SU-DHL-6 (cell line): ENCODE measurements around the gene RIMBP2.

Source experiments
- H2AFZ ChIP-seq: fragments of 200-600 bp; sonication (generic); 2 replicates; pipeline ENCODE4 v1.6.1; 2014; ENCODE audit warnings: low read depth, mild to moderate bottlenecking, moderate library complexity, mixed read lengths, antibody characterized with exemption, low read length; ENCODE audit not compliant: severe bottlenecking
- H3F3A ChIP-seq: fragments of 200-600 bp; shearing (Covaris generic); 2 replicates; pipeline ENCODE4 v1.6.0; 2016; ENCODE audit warnings: antibody characterized with exemption, mild to moderate bottlenecking; ENCODE audit not compliant: insufficient read depth
- H3K27ac ChIP-seq: fragments of 200-600 bp; sonication (generic); 2 replicates; pipeline ENCODE4 v1.5.1; 2016; ENCODE audit warnings: low read depth, mild to moderate bottlenecking, low read length, moderate library complexity, mixed read lengths
- H3K27me3 ChIP-seq: fragments of 200-600 bp; sonication (generic), shearing (Covaris generic); 2 replicates; pipeline ENCODE4 v1.6.0; 2014; ENCODE audit warnings: mild to moderate bottlenecking, low read length
- H3K36me3 ChIP-seq: fragments of 200-600 bp; sonication (generic); 2 replicates; pipeline ENCODE4 v1.6.1; 2014; ENCODE audit warnings: mild to moderate bottlenecking, low read length, mixed read lengths
- H3K4me2 ChIP-seq: fragments of 300-600, 200-600 bp; shearing (Covaris generic), sonication (generic); 2 replicates; pipeline ENCODE4 v1.6.0; 2014; ENCODE audit warnings: low read length, low read depth, mild to moderate bottlenecking; ENCODE audit not compliant: poor library complexity, severe bottlenecking
- H3K4me3 ChIP-seq: fragments of 200-600 bp; sonication (generic); 2 replicates; pipeline ENCODE4 v1.5.1; 2014; ENCODE audit warnings: antibody characterized with exemption, low read length, mild to moderate bottlenecking, mixed read lengths; ENCODE audit not compliant: insufficient read depth, poor library complexity, severe bottlenecking
- H3K79me2 ChIP-seq: fragments of 200-600 bp; sonication (generic); 2 replicates; pipeline ENCODE4 v1.6.1; 2014; ENCODE audit warnings: mild to moderate bottlenecking, low read length, moderate library complexity; ENCODE audit not compliant: insufficient read depth
- H3K9ac ChIP-seq: fragments of 200-600 bp; sonication (generic); 2 replicates; pipeline ENCODE4 v1.7.0; 2014; ENCODE audit warnings: mild to moderate bottlenecking, low read length
- H3K9me2 ChIP-seq: fragments of 200-600 bp; sonication (generic); replicated peaks from 2 replicates; pipeline ENCODE4 v1.6.1; 2014; ENCODE audit warnings: low read length; ENCODE audit not compliant: insufficient read depth
- H3K9me3 ChIP-seq: fragments of 200-600 bp; sonication (generic); 2 replicates; pipeline ENCODE4 v1.6.1; 2014; ENCODE audit warnings: low read length, mixed read lengths; ENCODE audit not compliant: insufficient read depth
- H4K20me1 ChIP-seq: fragments of 200-600 bp; sonication (generic); 2 replicates; pipeline ENCODE4 v1.6.1; 2014; ENCODE audit warnings: low read depth, mild to moderate bottlenecking, antibody characterized with exemption, low read length, moderate library complexity, mixed read lengths
- EZH2phosphoT487 ChIP-seq: fragments of 200-600 bp; sonication (generic), shearing (Covaris generic); conservative IDR thresholded peaks from 2 replicates; pipeline ENCODE4 v1.6.1; 2018; ENCODE audit warnings: mild to moderate bottlenecking, antibody characterized with exemption, low read length, moderate library complexity, mixed read lengths
- TF ChIP-seq, protein P1 (sequence below): fragments of 200-600 bp; sonication (generic); IDR thresholded peaks from one replicate; pipeline ENCODE4 v1.5.1; 2017; ENCODE audit warnings: antibody characterized with exemption, mild to moderate bottlenecking, low read length, moderate library complexity; ENCODE audit not compliant: insufficient read depth, poor library complexity, severe bottlenecking

RIMBP2 gene

DNA sequence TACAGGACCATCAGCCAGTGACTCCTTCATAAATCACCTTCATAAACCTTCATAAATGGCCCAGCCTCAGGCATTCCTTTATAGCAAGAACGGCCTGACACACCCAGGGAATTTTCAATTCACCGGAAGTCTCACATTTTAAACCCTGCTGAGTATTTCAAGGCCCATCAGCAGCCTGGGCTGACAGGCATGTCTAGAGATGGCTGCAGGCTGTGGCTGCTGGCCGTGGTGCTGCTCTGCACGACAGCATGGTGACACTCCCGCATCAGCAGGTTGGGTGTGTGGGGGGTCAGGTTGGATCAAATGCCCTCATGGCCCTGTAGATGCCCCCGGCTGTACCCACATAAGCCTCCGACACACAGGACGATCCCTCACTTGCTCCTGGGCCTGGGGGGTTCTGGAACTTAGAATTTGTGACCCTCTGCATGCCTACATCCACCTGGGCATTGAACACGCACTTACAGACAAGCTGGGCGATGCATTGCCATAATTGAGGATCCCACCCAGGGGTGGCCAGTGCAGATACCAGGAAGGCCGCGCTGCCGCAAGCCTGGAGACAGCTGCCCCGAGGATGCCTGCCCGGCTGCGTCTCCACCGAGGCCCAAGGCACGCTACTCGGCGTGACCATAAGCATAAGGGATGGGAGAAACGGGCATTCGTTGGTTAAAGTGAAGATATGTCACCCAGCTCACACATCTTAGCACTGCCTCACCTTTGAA lies 254.1 kb downstream of the RIMBP2 start:
- H3K27me3 ChIP-seq, result no peaks in the 10 kb centered on the region
- H3K9ac ChIP-seq, result no peak overlapping the region
- no peaks in the 10 kb centered on the region for H4K20me1 ChIP-seq
- H3K79me2 ChIP-seq, result no peaks in the 10 kb centered on the region
- no peak overlapping the region for H3K27ac ChIP-seq
- H2AFZ ChIP-seq, result no peak overlapping the region
- H3K4me3 ChIP-seq, result no peak overlapping the region
- no peak overlapping the region for H3K4me2 ChIP-seq
- no peak for TF ChIP-seq EZH2phosphoT487
- TF ChIP-seq, protein P1, sequence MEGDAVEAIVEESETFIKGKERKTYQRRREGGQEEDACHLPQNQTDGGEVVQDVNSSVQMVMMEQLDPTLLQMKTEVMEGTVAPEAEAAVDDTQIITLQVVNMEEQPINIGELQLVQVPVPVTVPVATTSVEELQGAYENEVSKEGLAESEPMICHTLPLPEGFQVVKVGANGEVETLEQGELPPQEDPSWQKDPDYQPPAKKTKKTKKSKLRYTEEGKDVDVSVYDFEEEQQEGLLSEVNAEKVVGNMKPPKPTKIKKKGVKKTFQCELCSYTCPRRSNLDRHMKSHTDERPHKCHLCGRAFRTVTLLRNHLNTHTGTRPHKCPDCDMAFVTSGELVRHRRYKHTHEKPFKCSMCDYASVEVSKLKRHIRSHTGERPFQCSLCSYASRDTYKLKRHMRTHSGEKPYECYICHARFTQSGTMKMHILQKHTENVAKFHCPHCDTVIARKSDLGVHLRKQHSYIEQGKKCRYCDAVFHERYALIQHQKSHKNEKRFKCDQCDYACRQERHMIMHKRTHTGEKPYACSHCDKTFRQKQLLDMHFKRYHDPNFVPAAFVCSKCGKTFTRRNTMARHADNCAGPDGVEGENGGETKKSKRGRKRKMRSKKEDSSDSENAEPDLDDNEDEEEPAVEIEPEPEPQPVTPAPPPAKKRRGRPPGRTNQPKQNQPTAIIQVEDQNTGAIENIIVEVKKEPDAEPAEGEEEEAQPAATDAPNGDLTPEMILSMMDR, result no peak
- no peaks in the 10 kb centered on the region for H3F3A ChIP-seq
- H3K9me3 ChIP-seq, result no peaks in the 10 kb centered on the region
- H3K9me2 ChIP-seq, result no peaks in the 10 kb centered on the region
- no peaks in the 10 kb centered on the region for H3K36me3 ChIP-seq

DNA sequence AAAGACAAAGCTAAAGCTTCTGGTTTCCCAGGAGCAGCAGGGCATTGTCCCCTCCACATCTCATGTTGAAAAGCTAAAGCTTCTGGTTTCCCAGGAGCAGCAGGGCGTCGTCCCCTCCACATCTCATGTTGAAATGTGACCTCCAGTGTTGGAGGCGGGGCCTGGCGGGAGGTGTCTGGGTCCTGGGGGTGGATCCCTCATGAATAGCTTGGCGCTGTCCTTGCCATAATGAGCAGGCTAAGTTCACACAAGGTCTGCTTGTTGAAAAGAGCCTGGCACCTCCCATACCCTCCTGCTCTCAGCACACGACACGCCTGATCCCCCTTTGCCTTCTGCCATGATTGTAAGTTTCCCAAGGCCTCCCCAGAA lies 254.7 kb downstream of the RIMBP2 start:
- Histone ChIP-seq H3K79me2 (no peaks in the 10 kb centered on the region), H3K4me2 (no peak overlapping the region), H3K27me3 (no peaks in the 10 kb centered on the region), H3K9me3 (no peaks in the 10 kb centered on the region), H3K4me3 (no peak overlapping the region), H4K20me1 (no peaks in the 10 kb centered on the region), H3K9ac (no peak overlapping the region), H3K27ac (no peak overlapping the region), H3K9me2 (no peaks in the 10 kb centered on the region), H2AFZ (no peak overlapping the region), H3F3A (no peaks in the 10 kb centered on the region), H3K36me3 (no peaks in the 10 kb centered on the region)
- no peak for TF ChIP-seq EZH2phosphoT487
- TF ChIP-seq, protein P1, result no peak

DNA sequence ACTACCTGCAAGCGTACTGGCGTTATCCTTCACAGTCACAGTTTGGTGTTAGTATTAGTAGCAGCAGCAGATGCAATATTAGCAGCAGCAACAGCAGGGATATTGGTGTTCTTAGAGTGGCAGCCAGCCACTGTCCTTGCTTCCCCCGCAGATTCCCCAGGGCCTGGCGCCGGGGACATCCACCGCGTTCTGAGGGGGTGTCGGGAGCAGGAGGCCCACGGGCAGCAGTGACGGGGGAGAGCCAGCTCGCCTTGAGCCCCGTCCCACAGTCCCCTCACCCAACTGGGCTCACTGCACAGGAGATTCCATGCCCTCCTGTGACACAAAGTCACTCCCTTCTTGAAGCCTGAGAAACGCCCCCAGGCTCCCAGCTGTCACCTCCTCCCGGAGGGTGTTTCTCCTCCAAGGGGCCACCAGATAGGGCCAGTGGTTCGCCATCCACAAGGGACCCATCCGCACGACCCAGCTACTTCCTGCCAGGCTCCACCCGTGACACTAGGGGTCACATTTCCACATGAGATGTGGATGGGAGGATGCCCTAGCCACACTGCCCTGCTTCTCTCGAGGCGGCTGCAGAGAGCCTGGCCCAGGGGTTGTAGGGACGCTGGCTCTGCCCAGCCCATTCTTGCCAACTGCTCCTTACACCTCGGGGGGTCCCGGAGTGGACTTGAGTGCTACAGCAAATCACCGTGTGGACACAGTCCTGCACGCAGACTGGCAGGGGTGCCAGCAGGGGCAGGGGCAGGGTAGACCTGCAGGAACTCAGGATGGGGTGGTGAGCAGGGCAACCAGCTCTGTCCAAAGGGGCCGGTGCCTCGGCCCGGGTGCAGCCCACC lies 255.3 kb downstream of the RIMBP2 start:
- TF ChIP-seq, protein P1, result no peak
- no peak overlapping the region for H3K4me3 ChIP-seq
- no peak overlapping the region for H3K9ac ChIP-seq
- no peaks in the 10 kb centered on the region for H4K20me1 ChIP-seq
- H3K27ac ChIP-seq, result no peak overlapping the region
- H3F3A ChIP-seq, result no peaks in the 10 kb centered on the region
- no peaks in the 10 kb centered on the region for H3K9me2 ChIP-seq
- no peak overlapping the region for H2AFZ ChIP-seq
- H3K9me3 ChIP-seq, result no peaks in the 10 kb centered on the region
- H3K27me3 ChIP-seq, result no peaks in the 10 kb centered on the region
- H3K36me3 ChIP-seq, result no peaks in the 10 kb centered on the region
- H3K79me2 ChIP-seq, result no peaks in the 10 kb centered on the region
- no peak overlapping the region for H3K4me2 ChIP-seq
